ENCODE data around the gene SLC17A5.
"Not testable (repeated sequence)": the region's sequence is repeated elsewhere in the genome, so short reads cannot be mapped to it uniquely, and the experiment has no call there.

The SLC17A5 gene

DNA sequence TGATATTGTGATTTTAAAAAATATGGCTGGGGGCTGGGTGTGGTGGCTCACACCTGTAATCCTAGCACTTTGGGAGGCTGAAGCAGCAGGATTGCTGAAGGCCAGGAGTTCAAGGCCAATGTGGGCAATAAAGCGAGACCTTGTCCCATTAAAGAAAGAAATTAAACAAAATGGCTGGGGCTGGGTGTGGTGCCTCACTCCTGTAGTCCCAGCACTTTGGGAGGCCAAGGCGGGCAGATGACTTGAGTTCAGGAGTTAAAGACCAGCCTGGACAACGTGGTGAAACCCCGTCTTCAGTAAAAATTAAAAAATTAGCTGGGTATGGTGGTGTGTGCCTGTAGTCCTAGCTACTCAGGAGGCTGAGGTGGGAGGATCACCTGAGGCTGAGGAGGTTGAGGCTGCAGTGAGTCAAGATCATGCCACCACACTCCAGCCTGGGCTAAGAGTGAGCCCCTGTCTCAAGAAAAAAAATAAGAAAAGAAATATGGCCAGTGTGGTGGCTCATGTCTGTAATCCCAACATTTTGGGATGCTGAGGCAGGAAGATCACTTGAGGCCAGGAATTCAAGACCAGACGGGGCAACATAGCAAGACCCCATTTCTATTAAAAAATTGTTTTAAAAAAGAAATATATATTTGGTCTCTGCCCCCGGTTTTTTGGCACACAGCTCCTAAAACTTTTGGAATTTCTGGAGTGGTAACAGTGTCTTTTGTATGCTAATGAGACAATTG is 39.8 kb downstream of the SLC17A5 start:
- no peak for DNase-seq

DNA sequence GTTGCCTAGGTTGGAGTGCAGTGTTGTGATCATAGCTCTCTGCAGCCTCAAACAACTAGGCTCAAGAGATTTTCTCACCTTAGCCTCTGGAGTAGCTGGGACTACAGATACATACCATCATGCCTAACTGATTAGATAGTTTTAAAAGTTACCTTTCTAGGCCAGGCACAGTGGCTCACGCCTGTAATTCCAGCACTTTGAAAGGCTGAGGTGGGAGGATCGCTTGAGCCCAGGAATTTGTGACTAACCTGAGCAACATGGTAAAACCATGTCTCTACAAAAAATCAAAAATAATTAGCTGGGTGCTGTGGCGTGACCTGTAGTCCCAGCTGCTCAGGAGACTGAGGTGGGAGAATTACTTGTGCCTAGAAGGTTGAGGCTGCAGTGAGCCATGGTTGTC is 41.2 kb downstream of the SLC17A5 start:
- no peak for DNase-seq

DNA sequence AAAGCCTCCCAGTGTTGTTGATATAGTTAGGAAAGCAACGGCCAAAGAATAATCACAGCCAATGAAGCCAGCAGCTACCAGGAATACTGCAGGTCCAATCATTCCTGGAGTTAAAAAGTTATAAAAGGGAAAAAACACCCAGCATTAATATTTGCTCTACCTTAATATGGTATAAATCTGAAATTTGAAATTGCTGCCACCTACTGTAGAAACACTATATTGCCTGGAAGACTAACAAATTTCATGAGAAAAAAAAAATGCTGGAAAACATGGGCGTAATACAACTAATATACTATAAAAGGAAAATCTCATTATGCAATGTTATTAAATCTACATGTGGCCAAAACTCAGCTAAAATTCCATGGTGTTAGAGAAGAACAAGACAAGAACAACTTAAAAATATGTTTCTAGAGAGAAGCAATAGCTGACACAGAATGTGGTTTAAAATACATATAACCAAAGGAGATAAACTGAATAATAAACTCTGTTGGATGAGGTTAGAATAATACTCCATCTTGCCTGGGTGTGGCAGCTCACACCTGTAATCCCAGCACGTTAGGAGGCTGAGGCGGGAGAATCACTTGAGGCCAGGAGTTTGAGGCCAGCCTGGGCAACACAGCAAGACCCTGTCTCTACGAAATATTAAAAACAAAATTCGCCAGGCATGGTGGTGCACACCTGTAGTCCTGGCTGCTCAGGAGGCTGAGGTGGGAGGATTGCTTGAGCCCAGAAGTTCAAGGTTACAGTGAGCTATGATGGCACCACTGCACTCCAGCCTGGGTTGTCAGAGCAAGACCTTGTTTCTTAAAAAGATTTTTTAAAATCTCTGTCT is 43.1 kb downstream of the SLC17A5 start:
- DNase-seq = no peak

DNA sequence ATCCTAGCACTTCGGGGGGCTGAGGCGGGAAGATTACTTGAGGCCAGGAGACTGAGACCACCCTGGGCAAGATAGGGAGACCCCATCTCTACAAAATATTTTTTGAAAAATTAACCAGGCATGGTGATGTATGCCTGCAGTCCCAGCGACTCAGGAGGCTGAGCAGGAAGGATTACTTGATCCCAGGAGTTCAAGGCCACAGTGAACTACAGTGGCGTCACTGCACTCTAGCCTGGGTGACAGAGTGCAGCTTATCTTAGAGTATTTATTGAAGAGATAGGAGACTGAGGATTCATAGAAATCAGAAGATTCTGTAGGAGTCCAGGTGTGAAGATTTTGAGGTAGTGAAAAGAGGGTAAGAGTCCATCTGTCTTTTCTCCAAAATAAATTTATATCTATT is 45.0 kb downstream of the SLC17A5 start:
- DNase-seq = no peak

- no peak for DNase-seq
These were observed 47.4 kb downstream of the SLC17A5 start for GRCh38 chr6:73606428-73606827.

GRCh38 chr6:73604461-73604860 is 49.3 kb downstream of the SLC17A5 start:
- no peak for DNase-seq

GRCh38 chr6:73604020-73604419 is 49.8 kb downstream of the SLC17A5 start:
- no peak for DNase-seq

GRCh38 chr6:73586416-73586974 is 67.3 kb downstream of the SLC17A5 start:
- DNase-seq = no peak

DNA sequence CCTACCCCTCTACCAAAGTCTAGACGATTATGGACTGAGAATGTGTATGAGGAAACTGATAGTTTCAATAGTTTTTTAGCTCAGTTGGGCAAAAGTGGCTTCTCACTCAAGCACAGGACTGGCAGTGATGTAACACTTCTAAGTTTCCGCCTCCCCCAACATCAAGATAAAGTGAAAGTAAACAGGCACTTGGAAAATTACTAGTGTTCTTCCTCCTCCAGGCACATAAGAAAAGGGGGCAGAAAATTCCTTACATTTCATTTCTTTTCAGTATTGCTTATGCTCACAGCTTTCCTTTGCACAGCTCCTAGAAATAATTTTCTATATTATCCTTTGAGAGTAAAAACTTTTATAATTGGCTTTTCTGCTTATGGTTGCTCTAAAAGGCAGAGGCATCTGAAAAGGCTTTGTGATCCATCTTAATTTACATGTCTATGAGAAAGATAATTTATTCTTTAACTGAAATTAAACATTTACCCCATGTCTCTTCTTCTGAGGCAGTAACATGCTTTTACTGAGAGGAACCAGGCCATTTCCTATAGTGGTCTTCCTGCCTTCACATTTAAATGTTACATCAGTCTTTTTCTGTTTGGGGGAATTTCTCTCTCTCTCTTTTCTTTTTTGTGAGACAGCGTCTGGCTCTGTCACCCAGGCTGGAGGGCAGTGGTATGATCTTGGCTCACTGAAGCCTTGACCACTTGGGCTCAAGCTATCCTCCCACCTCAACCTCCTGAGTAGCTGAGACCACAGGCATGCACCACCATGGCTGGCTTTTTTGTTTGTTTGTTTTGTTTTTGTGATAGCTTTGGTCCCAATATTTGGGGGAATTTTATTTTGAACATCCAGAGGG is 68.0 kb downstream of the SLC17A5 start:
- no peak for DNase-seq

DNA sequence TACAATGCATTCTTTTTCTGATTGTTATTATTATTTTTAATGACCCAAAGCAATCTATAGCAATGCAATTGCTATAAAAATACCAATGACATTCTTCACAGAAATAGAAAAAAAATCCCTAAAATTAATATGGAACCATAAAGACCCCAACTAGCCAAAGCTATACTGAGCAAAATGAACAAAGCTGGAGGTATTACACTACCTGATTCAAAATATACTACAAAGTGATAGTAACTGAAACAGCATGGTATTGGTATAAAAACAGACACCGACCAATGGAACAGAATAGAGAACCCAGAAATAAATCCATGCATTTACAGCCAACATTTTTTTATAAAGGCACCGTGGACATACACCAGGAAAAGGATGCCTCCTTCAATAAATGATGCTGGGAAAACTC is 72.5 kb downstream of the SLC17A5 start:
- no peak for DNase-seq

DNA sequence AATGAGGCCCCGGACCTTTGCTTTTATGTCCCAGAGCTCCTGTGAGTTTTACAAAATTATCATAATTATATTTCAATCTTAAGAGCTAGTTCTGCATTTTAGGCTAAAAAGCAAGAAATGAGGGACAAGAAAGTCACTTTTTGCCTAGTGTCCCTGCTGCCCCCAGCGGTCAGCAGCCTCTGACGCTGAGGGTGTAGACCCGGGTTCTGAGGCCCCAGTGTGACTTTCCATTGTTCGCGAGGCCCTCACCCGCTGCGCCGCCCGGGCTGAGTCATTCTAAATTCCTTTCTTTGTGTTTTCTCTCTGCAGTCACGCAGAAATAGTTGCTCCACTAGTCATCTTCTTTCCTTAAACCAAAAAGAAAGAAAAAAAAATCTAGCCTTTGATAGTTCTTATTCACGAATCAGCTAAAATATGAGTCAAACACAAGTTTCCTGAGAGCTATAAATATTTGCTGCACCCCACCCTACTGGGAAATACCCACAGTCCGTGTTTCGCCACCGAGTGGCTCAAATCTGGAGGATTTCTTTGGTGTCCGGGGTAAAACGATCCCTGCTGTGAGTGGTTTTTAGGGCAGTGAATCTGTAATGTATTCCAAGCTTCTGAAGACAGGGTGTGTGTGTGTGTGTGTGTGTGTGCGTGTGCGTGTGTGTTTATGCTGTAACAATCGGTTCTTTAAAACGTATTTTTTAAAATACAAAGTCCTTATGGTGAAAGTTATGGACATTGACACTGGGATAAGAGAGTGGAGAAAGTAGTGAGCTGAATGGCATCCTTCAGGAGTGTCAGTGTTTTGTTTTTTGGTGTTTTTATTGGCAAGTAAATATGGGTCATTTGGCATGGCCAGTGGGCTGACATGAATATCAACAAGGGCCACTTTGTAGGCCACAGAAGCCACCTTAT is 73.3 kb downstream of the SLC17A5 start:
- DNase-seq = no peak

- no peak for DNase-seq
These were observed 73.9 kb downstream of the SLC17A5 start for GRCh38 chr6:73579851-73580246.

DNA sequence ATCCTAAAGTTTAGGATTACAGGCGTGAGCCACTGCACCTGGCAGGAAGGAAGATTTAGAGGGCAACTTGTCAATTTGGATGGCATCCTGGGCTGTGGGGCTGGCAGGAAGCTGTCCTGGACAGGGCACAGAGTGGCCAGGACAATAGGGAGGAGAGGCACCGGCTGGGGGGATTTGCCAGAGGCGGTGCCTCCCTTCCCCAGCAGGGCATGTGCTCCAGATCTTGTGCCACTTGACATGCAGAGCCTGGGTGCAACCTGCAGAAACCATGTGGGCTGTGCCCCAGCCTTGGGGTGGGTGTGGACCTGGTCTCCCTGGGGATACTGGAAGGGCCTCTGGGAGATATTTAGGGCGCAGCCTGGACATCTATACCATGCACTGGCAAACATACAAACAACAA is 74.4 kb downstream of the SLC17A5 start:
- no peak for DNase-seq

- DNase-seq = no peak
These were observed 76.1 kb downstream of the SLC17A5 start for GRCh38 chr6:73577676-73578075.

- not testable (repeated sequence) for DNase-seq
These were observed 81.3 kb downstream of the SLC17A5 start for GRCh38 chr6:73572531-73572930.

GRCh38 chr6:73571218-73572181 is 82.3 kb downstream of the SLC17A5 start:
- DNase-seq = not testable (repeated sequence)

DNA sequence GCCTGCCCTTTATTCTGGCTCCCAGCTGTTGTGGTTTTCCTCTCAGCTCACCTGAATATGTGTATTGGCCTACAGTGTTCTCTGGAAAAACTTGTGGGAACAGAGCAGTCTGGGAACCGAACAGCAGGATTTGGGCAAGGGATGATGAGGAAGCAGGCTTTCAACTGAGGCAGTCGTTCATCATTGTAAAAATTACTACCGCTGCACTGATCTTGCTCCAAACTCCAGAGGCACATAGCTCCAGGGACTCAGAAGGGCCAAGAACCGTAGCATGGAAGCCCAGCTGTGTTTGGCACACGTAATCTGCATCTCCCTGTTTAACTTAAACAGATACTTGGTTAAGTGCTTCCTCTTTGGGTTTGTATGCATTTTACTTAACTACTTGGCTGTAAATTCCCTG is 84.7 kb downstream of the SLC17A5 start:
- no peak for DNase-seq

DNA sequence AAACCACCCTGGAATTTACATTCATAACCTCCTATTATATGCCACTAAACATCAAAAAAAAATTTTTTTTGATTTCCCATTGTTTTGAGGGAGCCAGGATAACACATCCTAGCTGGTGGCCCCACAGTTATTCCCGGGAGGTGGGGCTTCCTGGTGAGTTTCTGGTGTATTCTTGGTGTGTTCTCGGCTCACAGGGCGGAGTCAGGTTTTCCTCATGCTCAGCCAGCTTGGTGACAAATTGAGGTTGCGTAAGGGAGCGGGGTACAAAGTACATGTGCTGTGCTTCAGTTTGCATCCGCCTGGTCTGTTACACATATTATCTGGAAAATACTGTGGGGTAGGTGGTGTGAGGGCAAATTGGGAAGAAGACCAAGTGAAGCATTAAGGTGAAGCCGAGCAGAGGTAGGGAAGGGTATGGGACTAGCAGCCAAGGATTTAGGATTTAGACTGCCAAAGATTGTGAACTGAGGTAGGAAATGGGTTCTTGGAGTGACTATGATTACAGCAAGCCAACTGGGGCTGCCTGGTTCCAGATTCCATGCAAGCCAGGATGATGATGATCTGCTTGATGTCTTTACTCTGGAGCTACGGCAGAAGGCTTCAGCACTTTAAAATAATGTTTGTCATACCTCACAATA is 86.7 kb downstream of the SLC17A5 start:
- no peak for DNase-seq

DNA sequence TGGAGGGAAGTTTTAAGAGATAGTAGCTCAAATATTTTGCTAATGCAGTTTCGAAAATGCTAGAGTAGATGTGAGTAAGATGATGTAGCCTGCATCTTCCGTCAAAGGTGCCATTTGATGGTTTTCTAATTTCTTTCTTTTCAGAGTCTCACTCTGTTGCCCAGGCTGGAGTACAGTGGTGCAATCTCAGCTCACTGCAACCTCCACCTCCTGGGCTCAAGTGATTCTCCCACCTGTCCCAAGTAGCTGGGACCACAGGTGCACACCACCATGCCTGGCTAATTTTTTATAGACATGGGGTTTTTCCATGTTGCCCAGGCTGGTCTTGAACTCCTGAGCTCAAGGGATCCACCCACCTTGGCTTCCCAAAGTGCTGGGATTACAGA is 87.3 kb downstream of the SLC17A5 start:
- DNase-seq = not testable (repeated sequence)

- DNase-seq = no peak
These were observed 87.9 kb downstream of the SLC17A5 start for GRCh38 chr6:73565767-73566485.
